GM18858 (cell line): ENCODE measurements around the gene VANGL1.

ENCODE experiments used
- ATAC-seq: cut with Tn5 transposase; IDR thresholded peaks from one replicate; pipeline ENCODE4 v1.9.1; 2021; ENCODE audit not compliant: unreplicated experiment

Gene VANGL1

GRCh38 chr1:115701090-115701489, 59.3 kb downstream of the VANGL1 start:
- ATAC-seq = no peak

DNA sequence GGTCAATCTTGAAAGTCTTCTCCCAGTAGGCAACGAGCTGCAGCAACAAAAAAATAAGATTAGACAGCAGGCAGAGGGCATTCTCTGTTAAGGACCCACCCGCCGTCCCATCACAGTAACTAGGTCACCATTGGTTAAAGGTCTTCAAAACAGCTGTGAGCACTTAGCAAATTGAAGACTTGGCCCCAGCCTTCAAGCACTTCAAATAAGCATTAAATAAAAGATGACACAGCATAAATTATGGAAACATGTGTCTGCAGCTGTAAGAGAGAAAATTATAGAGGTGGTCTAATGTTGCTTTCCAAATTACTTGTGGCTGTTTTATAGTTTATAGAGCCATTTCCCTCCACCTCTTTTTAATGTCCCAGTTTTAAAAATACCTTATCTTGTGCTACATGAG, 61.2 kb downstream of the VANGL1 start:
- no peak for ATAC-seq

- ATAC-seq = no peak
Observed at GRCh38 chr1:115705085-115705951, 63.5 kb downstream of the VANGL1 start.

DNA sequence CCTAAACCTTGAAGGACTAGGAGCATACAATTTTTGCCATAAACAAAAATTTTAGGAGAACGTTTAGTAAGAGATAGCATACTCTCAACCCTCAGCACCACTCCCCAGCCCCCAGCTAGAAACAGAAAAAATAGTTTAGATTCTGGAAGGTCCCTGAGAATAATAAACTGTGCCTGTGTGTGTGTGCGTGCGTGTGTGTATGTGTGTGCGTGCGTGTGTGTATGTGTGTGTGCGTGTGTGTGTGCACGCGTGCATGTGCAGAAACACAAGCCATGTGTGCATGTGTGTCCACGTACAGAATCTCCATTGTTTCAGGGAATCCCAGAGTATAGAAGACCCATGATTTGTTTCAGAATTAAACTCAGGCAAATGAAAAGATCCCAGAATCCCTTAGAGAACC, 64.2 kb downstream of the VANGL1 start:
- ATAC-seq = no peak

- ATAC-seq = no peak
Observed at GRCh38 chr1:115706587-115707425, 65.0 kb downstream of the VANGL1 start.

DNA sequence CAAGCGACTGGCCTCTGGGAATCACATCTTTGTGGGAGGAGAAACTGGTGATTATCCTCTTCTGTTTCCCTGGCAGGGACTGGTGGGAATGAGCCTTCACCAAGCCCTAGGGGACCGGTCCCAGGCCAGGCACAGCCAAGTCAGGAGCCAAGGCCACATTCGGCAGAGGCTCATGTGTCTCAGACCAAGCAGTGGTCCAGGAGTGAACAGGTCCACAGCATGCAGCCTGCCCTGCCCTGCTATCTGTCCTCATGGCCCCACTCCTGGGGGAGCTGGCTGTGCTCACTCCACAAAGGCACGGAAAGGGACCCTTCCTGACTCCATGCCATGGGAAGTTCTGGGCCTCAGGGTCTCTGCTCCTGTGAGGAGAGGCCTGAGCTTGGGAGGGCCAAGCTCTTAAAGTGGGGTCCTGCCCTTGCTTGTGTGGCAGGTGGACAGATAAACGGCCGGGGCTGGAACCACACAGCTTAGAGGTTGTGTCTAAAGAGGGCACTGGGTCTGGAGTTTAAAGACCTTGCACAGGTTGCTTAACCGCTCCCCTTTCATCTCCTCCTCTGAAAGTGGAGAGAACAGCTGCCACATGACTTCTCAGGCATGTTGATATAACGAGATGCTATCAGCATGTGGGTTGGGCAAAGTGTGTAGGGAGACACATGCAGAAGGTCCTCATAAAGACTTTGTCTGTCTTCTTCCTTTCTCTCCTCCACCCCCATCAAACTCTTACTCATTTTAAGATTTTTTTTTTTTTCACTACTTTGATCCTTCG, 69.3 kb downstream of the VANGL1 start:
- no peak for ATAC-seq

DNA sequence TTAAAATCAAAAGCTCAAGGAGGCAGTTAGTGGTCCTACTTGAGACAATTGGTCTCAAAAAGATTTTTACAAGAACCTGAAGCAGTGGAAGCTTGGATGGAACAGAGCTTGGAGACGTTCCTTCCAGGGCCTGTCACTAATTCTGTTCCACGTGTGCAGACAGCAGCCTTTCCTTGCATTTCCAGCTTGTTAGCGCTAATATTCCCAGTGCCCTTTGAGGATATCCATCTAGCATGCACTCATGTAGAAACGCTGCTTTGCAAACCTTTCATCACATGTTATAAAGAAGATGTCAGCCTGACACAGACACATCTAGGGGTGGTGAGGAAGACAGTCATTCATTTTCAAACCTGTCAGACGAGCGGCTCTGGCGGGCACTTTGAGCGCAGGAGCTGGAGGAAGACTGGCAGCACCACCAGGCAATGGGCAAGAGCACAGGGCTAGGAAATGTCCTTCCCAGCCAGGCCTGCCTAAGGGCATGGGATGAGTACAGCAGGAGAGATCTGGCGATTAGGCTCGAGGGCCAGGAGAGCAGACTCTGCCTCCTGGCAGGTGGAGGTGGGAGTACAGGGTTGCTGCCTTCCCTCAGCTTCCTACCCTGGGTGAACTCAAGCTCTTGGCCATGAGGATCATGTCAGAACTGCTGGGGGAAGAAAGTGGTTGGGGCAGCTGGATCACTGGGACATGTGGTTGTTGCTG, 71.3 kb downstream of the VANGL1 start:
- no peak for ATAC-seq

DNA sequence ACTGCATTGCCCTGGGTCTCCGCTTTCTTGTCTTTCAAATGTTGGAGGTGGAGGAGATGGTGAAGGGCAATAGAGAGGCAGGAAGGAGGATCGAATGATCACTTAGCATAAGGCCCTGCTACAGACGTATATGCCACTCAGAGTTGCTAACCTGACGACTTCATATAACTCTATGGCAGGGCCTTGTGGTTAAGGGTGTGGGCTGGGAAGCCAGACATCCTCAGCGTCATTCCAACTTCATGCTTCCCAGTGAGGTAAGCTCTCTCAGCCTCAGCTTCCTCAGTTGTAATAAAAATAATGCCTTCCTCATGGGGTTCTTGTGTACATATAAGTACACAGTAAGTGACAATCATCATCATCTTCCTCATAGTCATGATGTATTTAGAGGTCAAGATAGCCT, 72.1 kb downstream of the VANGL1 start:
- no peak for ATAC-seq

GRCh38 chr1:115714572-115715141, 72.9 kb downstream of the VANGL1 start:
- no peak for ATAC-seq

DNA sequence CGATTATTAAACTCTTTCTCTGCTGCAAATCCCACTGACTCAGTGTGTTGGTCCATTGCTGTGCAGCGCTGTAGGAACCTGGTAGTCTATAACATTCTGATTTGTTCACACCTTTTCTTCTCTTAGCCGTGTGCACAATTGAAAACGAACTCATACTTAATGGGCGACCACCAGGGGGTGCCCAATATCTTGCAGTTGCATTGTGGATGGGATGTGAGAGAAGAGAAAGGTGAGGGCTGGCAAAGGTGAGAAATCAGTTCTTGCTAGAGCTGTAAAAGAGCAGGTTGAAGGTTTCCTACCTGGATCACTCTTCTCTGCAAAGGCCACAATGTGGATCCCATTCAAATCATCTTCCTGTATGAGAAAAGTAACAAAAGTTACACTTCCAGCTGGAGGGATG, 75.8 kb downstream of the VANGL1 start:
- no peak for ATAC-seq

- ATAC-seq = no peak
Observed at GRCh38 chr1:115718011-115718754, 76.4 kb downstream of the VANGL1 start.

- ATAC-seq = no peak
Observed at GRCh38 chr1:115719285-115719684, 77.5 kb downstream of the VANGL1 start.

DNA sequence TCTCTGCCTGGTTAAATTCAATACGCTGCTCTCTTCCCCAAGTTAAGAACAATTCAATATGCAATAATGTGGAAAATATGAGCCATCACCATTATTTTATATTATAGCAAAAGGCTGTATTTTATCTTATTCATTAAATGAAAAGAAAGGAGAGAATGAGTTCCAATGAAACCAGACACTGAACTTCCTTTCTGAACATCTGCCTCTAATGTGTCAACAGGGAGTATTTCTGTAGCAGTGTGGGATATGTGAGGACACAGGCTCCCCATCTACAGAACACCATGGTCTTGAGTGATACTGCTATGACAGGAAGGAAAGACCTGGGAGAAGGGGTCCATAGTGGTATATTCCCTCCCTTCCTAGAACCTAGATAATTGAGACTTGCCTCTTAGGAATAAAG, 80.5 kb downstream of the VANGL1 start:
- no peak for ATAC-seq

DNA sequence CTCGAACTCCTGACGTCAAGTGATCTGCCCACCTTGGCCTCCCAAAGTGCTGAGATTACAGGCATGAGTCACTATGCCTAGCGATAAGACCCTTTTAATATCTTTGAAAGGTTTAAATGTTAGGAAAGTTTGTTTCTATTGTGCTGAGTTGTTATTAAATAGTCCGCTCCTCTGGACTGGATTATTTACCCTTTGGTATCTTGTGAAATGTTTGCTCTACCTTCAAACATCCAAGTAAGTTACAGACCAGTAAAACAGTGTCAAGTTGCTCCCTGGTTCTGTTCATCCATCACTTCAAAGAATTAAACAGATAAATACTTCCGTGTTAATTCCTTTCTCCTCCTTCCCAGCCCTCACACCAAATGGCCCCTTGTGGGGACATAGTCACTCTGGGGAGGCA, 82.0 kb downstream of the VANGL1 start:
- no peak for ATAC-seq

DNA sequence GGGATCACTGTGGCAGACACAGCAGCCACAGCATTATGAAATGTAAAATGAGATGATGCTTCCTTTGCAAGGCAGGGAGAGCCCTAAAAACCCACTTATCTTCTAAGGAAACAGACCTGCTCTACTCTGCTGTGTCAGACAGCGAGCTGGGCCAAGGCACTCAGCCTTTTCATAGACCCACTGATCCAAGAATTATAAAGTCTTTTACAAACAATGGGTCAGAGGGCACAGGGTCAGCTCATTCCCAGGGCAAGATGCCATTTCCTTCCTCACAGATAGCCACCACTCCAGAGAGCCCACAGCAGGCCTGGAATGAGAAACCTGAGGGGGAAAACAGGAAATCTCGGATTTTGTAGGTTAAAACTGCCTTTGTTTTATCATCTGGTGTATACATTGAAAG, 83.8 kb downstream of the VANGL1 start:
- no peak for ATAC-seq

DNA sequence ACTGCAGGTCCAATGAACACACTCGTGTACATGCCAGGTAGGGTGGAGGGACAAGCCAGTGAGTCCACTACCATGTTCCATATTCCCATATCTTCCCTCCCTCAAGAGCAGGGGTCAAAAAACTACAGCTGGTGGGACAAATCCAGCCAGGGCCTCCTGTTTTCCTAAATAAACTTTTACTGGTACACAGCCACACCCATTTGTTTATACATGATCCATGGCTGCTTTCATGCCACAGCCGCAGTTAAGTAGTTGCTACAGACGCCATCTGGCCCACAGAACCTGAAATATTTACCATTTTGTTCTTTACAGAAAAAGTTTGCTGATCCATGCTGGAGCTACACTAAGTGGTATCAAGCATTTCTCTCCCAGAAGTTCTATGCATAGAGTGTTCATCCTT, 84.4 kb downstream of the VANGL1 start:
- no peak for ATAC-seq

- ATAC-seq = no peak
Observed at GRCh38 chr1:115726570-115726969, 84.8 kb downstream of the VANGL1 start.

DNA sequence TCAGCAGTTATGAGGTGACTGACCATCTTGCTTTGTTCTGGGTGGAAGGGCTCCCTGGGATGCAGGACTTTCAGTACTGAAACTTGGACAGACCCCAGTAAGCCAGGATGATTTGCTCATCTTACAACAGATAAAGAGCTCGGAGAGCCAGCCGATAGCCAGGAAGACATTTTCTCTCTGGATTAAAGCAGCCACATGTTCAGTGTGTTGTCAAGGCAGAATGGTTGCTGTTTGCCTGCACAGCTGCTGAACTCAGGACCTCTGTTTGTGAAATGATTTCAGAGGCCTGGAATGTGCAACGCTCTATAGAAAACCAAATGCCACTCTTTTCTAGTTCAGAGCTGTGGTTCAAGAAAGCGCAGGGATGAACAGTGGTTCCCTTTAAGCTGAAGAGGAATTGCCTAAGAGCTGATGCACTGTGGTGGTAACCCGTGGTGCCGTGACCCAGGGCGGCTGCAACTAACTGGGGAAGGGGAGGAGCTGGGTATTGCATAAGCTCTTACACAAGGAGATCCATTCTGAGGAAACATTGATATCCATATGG, 86.0 kb downstream of the VANGL1 start:
- no peak for ATAC-seq

DNA sequence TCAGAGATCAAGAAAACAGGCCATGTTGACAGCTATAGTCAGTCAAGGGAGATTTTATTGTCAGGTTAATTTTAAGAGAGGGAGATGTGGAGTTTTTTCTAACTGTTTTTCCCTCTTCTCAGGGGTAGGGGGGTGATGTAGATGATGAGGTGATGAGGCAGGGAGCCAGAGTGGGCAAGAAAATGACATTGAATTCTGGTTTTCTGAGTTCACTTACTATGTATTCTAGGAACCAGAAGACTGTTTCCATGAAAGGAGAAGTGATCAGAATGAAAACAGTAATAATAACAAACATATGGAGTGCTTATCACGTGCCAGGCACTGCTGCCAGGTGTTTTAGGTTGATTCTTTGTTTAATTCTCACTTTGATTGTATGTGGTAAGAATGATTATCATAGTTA, 86.6 kb downstream of the VANGL1 start:
- ATAC-seq = no peak

GRCh38 chr1:115729756-115730155, 88.0 kb downstream of the VANGL1 start:
- ATAC-seq = peak; percentile 93
